Osteoblast (primary cell): ENCODE measurements around the gene ZYG11B. TPM values are rescaled to one million over a fixed set of nuclear protein-coding genes. Genes with fewer than 3 reads are reported as not detected.
"Not testable (repeated sequence)": the region's sequence is repeated elsewhere in the genome, so short reads cannot be mapped to it uniquely, and the experiment has no call there.

ENCODE experiments used
- DNase-seq: peaks from one replicate; pipeline ENCODE4 v3.0.0; 2011; ENCODE audit warnings: low spot score, mixed read lengths; ENCODE audit not compliant: insufficient read length; ENCODE audit errors: missing footprints
- H2AFZ ChIP-seq: 2 replicates; pipeline ENCODE4 v1.6.0; 2011; ENCODE audit warnings: mild to moderate bottlenecking, low read length
- H3K27ac ChIP-seq: 2 replicates; pipeline ENCODE4 v1.5.1; 2011; ENCODE audit warnings: mild to moderate bottlenecking, low read depth, low read length, moderate library complexity
- H3K27me3 ChIP-seq: 2 replicates; pipeline ENCODE4 v1.6.0; 2012; ENCODE audit warnings: mild to moderate bottlenecking, control low read depth, inconsistent platforms, low read length, moderate library complexity; ENCODE audit not compliant: insufficient read depth
- H3K36me3 ChIP-seq: 2 replicates; pipeline ENCODE4 v1.5.1; 2011; ENCODE audit warnings: mild to moderate bottlenecking, low read length, control low read depth, moderate library complexity; ENCODE audit not compliant: insufficient read depth
- H3K4me1 ChIP-seq: 2 replicates; pipeline ENCODE4 v1.5.1; 2011; ENCODE audit warnings: mild to moderate bottlenecking, low read length, control low read depth, moderate library complexity; ENCODE audit not compliant: insufficient read depth
- H3K4me2 ChIP-seq: 2 replicates; pipeline ENCODE4 v1.6.0; 2011; ENCODE audit warnings: mild to moderate bottlenecking, low read length; ENCODE audit not compliant: insufficient read depth
- H3K4me3 ChIP-seq: fragments of 200-600 bp; sonication (generic); 3 replicates; pipeline ENCODE4 v1.5.1; 2012; ENCODE audit warnings: mild to moderate bottlenecking, low read length, inconsistent platforms; ENCODE audit not compliant: insufficient read depth
- H3K79me2 ChIP-seq: 2 replicates; pipeline ENCODE4 v1.6.0; 2012; ENCODE audit warnings: mild to moderate bottlenecking, low read length, control low read depth, inconsistent platforms; ENCODE audit not compliant: insufficient read depth
- H3K9me3 ChIP-seq: 2 replicates; pipeline ENCODE4 v1.5.1; 2011; ENCODE audit warnings: low read depth, low read length, control low read depth
- H4K20me1 ChIP-seq: 2 replicates; pipeline ENCODE4 v1.6.0; 2012; ENCODE audit warnings: mild to moderate bottlenecking, low read length, control low read depth; ENCODE audit not compliant: insufficient read depth
- CTCF ChIP-seq: IDR thresholded peaks from 2 replicates; pipeline ENCODE4 v1.5.1; 2011; ENCODE audit warnings: mild to moderate bottlenecking, low read depth, low read length, moderate library complexity; ENCODE audit errors: extremely low read depth
- total RNA-seq: library from RNA; depleted of rRNA; stranded (reverse); fragments of >200 nt; gene quantifications from 2 replicates; pipeline ENCODE4 v1.2.3, GENCODE V29; 2012

ZYG11B gene
- total RNA-seq, 1 donor = 60.8 TPM

- Histone ChIP-seq H2AFZ (no peak overlapping the region), H4K20me1 (no peaks in the 10 kb centered on the region), H3K4me3 (no peak overlapping the region), H3K27ac (no peak overlapping the region), H3K79me2 (no peaks in the 10 kb centered on the region), H3K4me2 (no peak overlapping the region), H3K9me3 (no peaks in the 10 kb centered on the region), H3K36me3 (peaks cover 22% of the 10 kb centered on the region), H3K27me3 (no peaks in the 10 kb centered on the region), H3K4me1 (no peaks in the 10 kb centered on the region)
- DNase-seq = no peak
- TF ChIP-seq CTCF = no peak
Measured at GRCh38 chr1:52801011-52801410, 74.8 kb downstream of the ZYG11B start.

DNA sequence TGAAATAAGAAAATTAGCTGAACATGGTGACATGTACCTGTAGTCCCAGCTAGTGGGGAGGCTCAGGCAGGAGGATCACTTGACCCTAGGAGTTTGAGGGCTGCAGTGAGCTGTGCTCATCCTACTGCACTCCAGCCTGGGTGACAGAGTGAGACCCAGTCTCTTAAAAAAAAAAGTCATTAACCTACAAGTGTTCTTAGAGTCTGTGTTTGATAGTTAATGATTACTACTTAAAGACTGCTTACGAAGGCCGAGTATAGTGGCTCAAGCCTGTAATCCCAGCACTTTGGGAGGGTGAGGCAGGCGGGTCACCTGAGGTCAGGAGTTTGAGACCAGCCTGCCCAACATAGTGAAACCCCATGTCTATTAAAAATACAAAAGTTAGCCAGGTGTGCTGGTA lies 77.8 kb downstream of the ZYG11B start:
- H3K27ac ChIP-seq, H3K27me3 ChIP-seq, H4K20me1 ChIP-seq, H2AFZ ChIP-seq, H3K4me3 ChIP-seq, H3K4me1 ChIP-seq, H3K4me2 ChIP-seq, H3K9me3 ChIP-seq, DNase-seq, H3K79me2 ChIP-seq: not testable (repeated sequence)
- H3K36me3 ChIP-seq = peaks cover 19% of the 10 kb centered on the region

DNA sequence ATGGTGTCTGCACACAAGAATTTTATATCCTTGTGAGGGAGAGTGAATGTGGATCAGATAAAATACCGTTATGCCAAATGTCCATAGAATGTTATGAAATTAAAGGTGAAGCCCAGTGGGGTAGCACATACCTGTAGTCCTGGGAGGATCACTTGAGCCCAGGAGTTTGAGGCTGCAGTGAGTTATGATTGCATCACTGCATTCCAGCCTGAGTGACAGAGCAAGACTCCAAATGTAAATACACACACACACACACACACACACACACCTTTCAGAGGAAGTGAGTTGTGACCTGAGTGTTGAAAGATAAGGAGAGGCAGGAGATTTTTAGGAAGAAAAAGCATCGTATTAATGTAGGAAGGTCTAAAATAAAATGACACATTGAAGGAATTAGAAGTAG lies 88.2 kb downstream of the ZYG11B start:
- H3K9me3 ChIP-seq = no peaks in the 10 kb centered on the region
- H3K4me2 ChIP-seq = no peak overlapping the region
- no peaks in the 10 kb centered on the region for H3K4me1 ChIP-seq
- H2AFZ ChIP-seq = no peak overlapping the region
- no peak for DNase-seq
- H3K27ac ChIP-seq = no peak overlapping the region
- no peak for TF ChIP-seq CTCF
- H4K20me1 ChIP-seq = no peaks in the 10 kb centered on the region
- H3K79me2 ChIP-seq = no peaks in the 10 kb centered on the region
- H3K27me3 ChIP-seq = no peaks in the 10 kb centered on the region
- H3K36me3 ChIP-seq = peaks cover 25% of the 10 kb centered on the region
- no peak overlapping the region for H3K4me3 ChIP-seq

DNA sequence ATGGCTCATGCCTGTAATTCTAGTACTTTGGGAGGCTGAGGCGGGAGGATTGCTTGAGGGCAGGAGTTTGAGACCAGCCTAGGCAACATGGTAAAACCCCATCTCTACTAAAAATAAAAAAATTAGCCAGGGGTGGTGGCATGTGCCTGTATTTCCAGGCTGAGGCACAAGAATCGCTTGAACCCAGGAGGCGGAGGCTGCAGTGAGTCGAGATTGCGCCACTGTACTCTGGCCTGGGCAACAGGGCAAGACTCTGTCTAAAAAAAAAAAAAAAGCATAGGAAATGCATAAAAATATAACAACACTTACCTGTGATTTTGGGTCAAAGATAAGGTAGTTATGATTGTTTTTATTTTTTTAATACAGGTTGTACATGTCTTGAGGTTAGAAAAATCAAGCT lies 94.6 kb downstream of the ZYG11B start:
- H3K4me1 ChIP-seq, H3K27me3 ChIP-seq, H3K9me3 ChIP-seq, H3K4me2 ChIP-seq, DNase-seq, H3K27ac ChIP-seq, H4K20me1 ChIP-seq, H3K4me3 ChIP-seq, H3K79me2 ChIP-seq, H2AFZ ChIP-seq: not testable (repeated sequence)
- peaks cover 33% of the 10 kb centered on the region for H3K36me3 ChIP-seq

- H3K79me2 ChIP-seq = no peaks in the 10 kb centered on the region
- H4K20me1 ChIP-seq = no peaks in the 10 kb centered on the region
- H3K27me3 ChIP-seq = no peaks in the 10 kb centered on the region
- H3K4me2 ChIP-seq = no peak overlapping the region
- H3K4me1 ChIP-seq = no peaks in the 10 kb centered on the region
- DNase-seq = no peak
- no peak overlapping the region for H2AFZ ChIP-seq
- H3K27ac ChIP-seq = no peak overlapping the region
- H3K9me3 ChIP-seq = no peaks in the 10 kb centered on the region
- H3K4me3 ChIP-seq = no peak overlapping the region
- no peak for TF ChIP-seq CTCF
- H3K36me3 ChIP-seq = peaks cover 16% of the 10 kb centered on the region
Measured at GRCh38 chr1:52825868-52826267, 99.6 kb downstream of the ZYG11B start.
